HEK293 (cell line): ENCODE data around the gene CLDN3.
A peak's percentile ranks its signal among the peaks of the same experiment; 100 is the strongest.

ENCODE experiments used
- BCL11B ChIP-seq: fragments of 450-650 bp; formaldehyde crosslinking; IDR thresholded peaks from 2 replicates; pipeline ENCODE4 v1.5.1; 2016; ENCODE audit warnings: low read depth, missing biosample characterization, missing genetic modification characterization
- HIC1 ChIP-seq: fragments of 450-650 bp; formaldehyde crosslinking; IDR thresholded peaks from 2 replicates; pipeline ENCODE4 v1.5.1; 2016; ENCODE audit warnings: missing biosample characterization, missing genetic modification characterization
- KLF8 ChIP-seq: fragments of 450-650 bp; formaldehyde crosslinking; IDR thresholded peaks from 2 replicates; pipeline ENCODE4 v1.5.1; 2016; ENCODE audit warnings: missing biosample characterization, missing genetic modification characterization
- KLF9 ChIP-seq: fragments of 450-650 bp; formaldehyde crosslinking; IDR thresholded peaks from 2 replicates; pipeline ENCODE4 v1.5.1; 2016; ENCODE audit warnings: missing biosample characterization, missing genetic modification characterization, low read depth
- SETDB1 ChIP-seq: IDR thresholded peaks from one replicate; pipeline ENCODE4 v1.6.1; 2017; ENCODE audit warnings: mild to moderate bottlenecking, low read length, moderate library complexity, mixed read lengths; ENCODE audit not compliant: insufficient read length
- SP2 ChIP-seq: fragments of 450-650 bp; formaldehyde crosslinking; IDR thresholded peaks from 2 replicates; pipeline ENCODE4 v1.5.1; 2016; ENCODE audit warnings: missing biosample characterization, missing genetic modification characterization
- TCF7L2 ChIP-seq: IDR thresholded peaks from 2 replicates; pipeline ENCODE4 v1.6.1; 2011; ENCODE audit warnings: low read depth, mild to moderate bottlenecking, inconsistent platforms, low read length, moderate library complexity, borderline replicate concordance
- WT1 ChIP-seq: fragments of 450-650 bp; formaldehyde crosslinking; IDR thresholded peaks from 2 replicates; pipeline ENCODE4 v1.5.1; 2016; ENCODE audit warnings: missing biosample characterization, missing genetic modification characterization
- ZFP37 ChIP-seq: fragments of 450-650 bp; formaldehyde crosslinking; IDR thresholded peaks from 2 replicates; pipeline ENCODE4 v1.5.1; 2016; ENCODE audit warnings: missing biosample characterization, missing genetic modification characterization
- ZIC2 ChIP-seq: fragments of 450-650 bp; formaldehyde crosslinking; IDR thresholded peaks from 2 replicates; pipeline ENCODE4 v1.5.1; 2016; ENCODE audit warnings: missing biosample characterization, missing genetic modification characterization
- ZNF10 ChIP-seq: fragments of 450-650 bp; formaldehyde crosslinking; IDR thresholded peaks from 2 replicates; pipeline ENCODE4 v1.5.1; 2017; ENCODE audit warnings: missing biosample characterization, missing genetic modification characterization
- ZNF132 ChIP-seq: fragments of 450-650 bp; formaldehyde crosslinking; IDR thresholded peaks from 2 replicates; pipeline ENCODE4 v1.5.1; 2017; ENCODE audit warnings: missing biosample characterization, missing genetic modification characterization, borderline replicate concordance
- ZNF140 ChIP-seq: fragments of 450-650 bp; formaldehyde crosslinking; IDR thresholded peaks from 2 replicates; pipeline ENCODE4 v1.5.1; 2016; ENCODE audit warnings: missing biosample characterization, missing genetic modification characterization
- ZNF155 ChIP-seq: fragments of 450-650 bp; formaldehyde crosslinking; IDR thresholded peaks from 2 replicates; pipeline ENCODE4 v1.5.1; 2016; ENCODE audit warnings: missing biosample characterization, missing genetic modification characterization
- ZNF16 ChIP-seq: fragments of 450-650 bp; formaldehyde crosslinking; IDR thresholded peaks from 2 replicates; pipeline ENCODE4 v1.5.1; 2016; ENCODE audit warnings: low read depth, missing biosample characterization, missing genetic modification characterization
- ZNF23 ChIP-seq: fragments of 450-650 bp; formaldehyde crosslinking; IDR thresholded peaks from 2 replicates; pipeline ENCODE4 v1.5.1; 2016; ENCODE audit warnings: missing biosample characterization, missing genetic modification characterization, borderline replicate concordance
- ZNF24 ChIP-seq: fragments of 450-650 bp; formaldehyde crosslinking; IDR thresholded peaks from 2 replicates; pipeline ENCODE4 v1.5.1; 2016; ENCODE audit warnings: missing biosample characterization, missing genetic modification characterization
- ZNF274 ChIP-seq, 2 experiments: fragments of 200-500 bp in 1 of 2; fragments of 450-650 bp in 1 of 2; sonication (Bioruptor generic) in 1 of 2; formaldehyde crosslinking in 1 of 2; IDR thresholded peaks; 2 replicates each; pipeline versions ENCODE4 v1.5.1 to v1.6.1; 2014 to 2016; ENCODE audit warnings: borderline replicate concordance in 1 of 2, inconsistent platforms in 1 of 2, low read length in 1 of 2, missing biosample characterization in 1 of 2, missing genetic modification characterization in 1 of 2
- ZNF292 ChIP-seq: fragments of 450-650 bp; formaldehyde crosslinking; IDR thresholded peaks from 2 replicates; pipeline ENCODE4 v1.5.1; 2016; ENCODE audit warnings: low read depth, missing biosample characterization, missing genetic modification characterization, borderline replicate concordance
- ZNF324 ChIP-seq: fragments of 450-650 bp; formaldehyde crosslinking; IDR thresholded peaks from 2 replicates; pipeline ENCODE4 v1.5.1; 2016; ENCODE audit warnings: missing biosample characterization, missing genetic modification characterization
- ZNF335 ChIP-seq: fragments of 450-650 bp; formaldehyde crosslinking; conservative IDR thresholded peaks from 2 replicates; pipeline ENCODE4 v1.5.1; 2016; ENCODE audit warnings: missing biosample characterization, missing genetic modification characterization
- ZNF449 ChIP-seq: fragments of 450-650 bp; formaldehyde crosslinking; IDR thresholded peaks from 2 replicates; pipeline ENCODE4 v1.5.1; 2017; ENCODE audit warnings: missing biosample characterization, mild to moderate bottlenecking, missing genetic modification characterization, moderate library complexity
- ZNF513 ChIP-seq: fragments of 450-650 bp; IDR thresholded peaks from 2 replicates; pipeline ENCODE4 v1.5.1; 2018; ENCODE audit warnings: missing biosample characterization, missing genetic modification characterization
- ZNF518A ChIP-seq: fragments of 450-650 bp; formaldehyde crosslinking; conservative IDR thresholded peaks from 2 replicates; pipeline ENCODE4 v1.5.1; 2016; ENCODE audit warnings: low read depth, missing biosample characterization, missing genetic modification characterization
- ZNF623 ChIP-seq: fragments of 450-650 bp; formaldehyde crosslinking; IDR thresholded peaks from 2 replicates; pipeline ENCODE4 v1.5.1; 2016; ENCODE audit warnings: missing biosample characterization, missing genetic modification characterization
- ZNF670 ChIP-seq: fragments of 450-650 bp; formaldehyde crosslinking; IDR thresholded peaks from 2 replicates; pipeline ENCODE4 v1.5.1; 2016; ENCODE audit warnings: missing biosample characterization, missing genetic modification characterization, low read depth
- ZNF785 ChIP-seq: fragments of 450-650 bp; formaldehyde crosslinking; IDR thresholded peaks from 2 replicates; pipeline ENCODE4 v1.5.1; 2016; ENCODE audit warnings: missing biosample characterization, missing genetic modification characterization
- ZNF843 ChIP-seq: fragments of 450-650 bp; formaldehyde crosslinking; IDR thresholded peaks from 2 replicates; pipeline ENCODE4 v1.5.1; 2016; ENCODE audit warnings: missing biosample characterization, missing genetic modification characterization

Gene CLDN3

GRCh38 chr7:73742753-73743641 is 27.1 kb downstream of the CLDN3 start (continued):
- TF ChIP-seq ZNF324 (tag by site-specific recombination) (0 out of 2 replicates have a peak, but pooled peaks have one; percentile 44), ZNF132 (tag by site-specific recombination) (no peak), ZNF670 (tag by site-specific recombination) (no peak), ZNF449 (tag by site-specific recombination) (no peak), ZNF274 (IDR thresholded peaks at IDR 0.05; ENCODE audit: low read length) (no peak), ZNF274 (tag by site-specific recombination; IDR thresholded peaks at IDR 0.05; ENCODE audit: borderline replicate concordance) (no peak), ZNF23 (no peak), ZNF335 (tag by site-specific recombination) (peak; percentile 29; the same call in 1 of the 2 replicates), ZNF155 (tag by site-specific recombination) (no peak), ZFP37 (tag by site-specific recombination) (no peak), WT1 (no peak), ZNF843 (no peak), ZNF518A (tag by site-specific recombination) (no peak), ZNF140 (tag by site-specific recombination) (no peak), ZNF10 (tag by site-specific recombination) (peak; percentile 24; the same call in 1 of the 2 replicates), KLF8 (tag by site-specific recombination) (no peak), SETDB1 (no peak), ZNF623 (tag by site-specific recombination) (no peak), BCL11B (tag by site-specific recombination) (no peak), KLF9 (tag by site-specific recombination) (no peak), ZIC2 (tag by site-specific recombination) (peak; percentile 92), SP2 (tag by site-specific recombination) (no peak), ZNF24 (tag by site-specific recombination) (no peak), ZNF785 (tag by site-specific recombination) (no peak), TCF7L2 (no peak), HIC1 (peak; percentile 48; the same call in 1 of the 2 replicates), ZNF292 (no peak), ZNF513 (tag by site-specific recombination) (no peak), ZNF16 (tag by site-specific recombination) (no peak)
